ENCODE data around the gene PLEKHH3.
"Not testable (repeated sequence)": the region's sequence is repeated elsewhere in the genome, so short reads cannot be mapped to it uniquely, and the experiment has no call there.

Gene PLEKHH3

DNA sequence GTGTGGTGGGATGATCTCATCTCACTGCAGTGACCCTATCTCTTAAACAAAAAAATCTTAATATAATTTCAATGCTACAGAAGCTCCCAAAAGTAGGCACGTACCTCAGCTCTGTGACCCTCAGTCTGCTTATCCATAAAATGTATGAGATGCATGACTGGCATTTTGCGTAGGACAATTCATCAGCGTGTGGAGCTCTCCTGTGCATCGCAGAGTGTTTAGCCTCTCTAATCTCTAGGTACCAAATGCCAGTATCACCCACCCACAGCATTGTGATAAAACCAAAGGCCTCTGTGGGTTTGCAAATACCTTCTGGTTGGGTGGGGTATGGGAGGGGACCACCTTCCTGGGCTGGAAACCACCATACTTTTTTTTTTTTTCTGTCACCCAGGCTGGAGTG lies 36.7 kb downstream of the PLEKHH3 start:
- FAIRE-seq (no peak), DNase-seq (ENCODE audit: insufficient read length, low spot score) (no peak)

DNA sequence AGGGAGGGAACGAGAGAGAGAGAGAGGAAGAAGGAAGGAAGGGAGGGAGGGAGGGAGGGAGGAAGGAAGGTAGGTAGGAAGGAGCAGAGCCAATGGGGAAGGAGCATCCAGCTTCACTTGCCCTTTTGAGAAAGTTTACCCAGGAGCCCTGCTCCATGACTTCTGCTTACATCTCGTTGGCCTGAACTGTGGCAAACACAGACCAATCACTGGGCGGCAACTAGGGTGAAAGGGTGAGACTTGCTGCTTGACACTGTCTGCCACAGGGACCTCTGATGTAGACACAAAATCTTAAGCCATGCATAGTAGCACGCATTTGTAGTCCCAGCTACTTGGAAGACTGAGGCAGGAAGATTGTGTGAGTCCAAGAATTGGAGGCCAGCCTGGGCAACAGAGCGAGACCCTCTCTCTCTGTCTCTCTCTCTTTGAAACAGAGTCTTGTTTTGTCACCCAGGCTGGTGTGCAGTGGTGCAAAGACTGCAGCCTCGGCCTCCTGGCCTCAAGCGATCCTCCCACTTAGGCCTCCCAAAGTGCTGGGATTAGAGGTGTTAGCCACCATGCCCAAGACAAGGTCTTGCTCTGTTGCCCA lies 37.2 kb downstream of the PLEKHH3 start:
- FAIRE-seq = no peak
- no peak for DNase-seq (ENCODE audit: insufficient read length, low spot score)

DNA sequence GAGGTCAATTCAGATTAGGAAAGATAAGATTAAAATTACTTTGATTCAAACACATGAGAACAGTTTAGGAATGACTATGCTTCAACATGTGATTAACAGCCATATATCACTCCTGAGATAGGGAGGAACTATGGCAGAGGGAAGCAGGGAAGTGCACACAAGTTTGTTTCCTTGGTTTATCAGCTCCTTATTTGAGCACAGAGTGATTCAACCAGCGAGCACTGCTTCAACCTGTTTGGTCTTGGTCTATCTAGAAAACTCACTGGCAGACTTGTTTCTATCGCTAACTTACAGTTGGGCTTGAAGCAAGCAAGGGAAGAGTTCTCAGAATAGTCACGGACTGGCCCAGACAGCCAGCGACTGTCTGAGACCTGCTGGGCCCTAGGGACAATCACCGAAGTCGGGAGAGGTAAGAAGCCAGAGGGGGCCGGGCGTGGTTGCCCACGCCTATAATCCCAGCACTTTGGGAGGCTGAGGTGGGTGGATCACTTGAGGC lies 43.8 kb downstream of the PLEKHH3 start:
- no peak for FAIRE-seq
- no peak for DNase-seq (ENCODE audit: insufficient read length, low spot score)

DNA sequence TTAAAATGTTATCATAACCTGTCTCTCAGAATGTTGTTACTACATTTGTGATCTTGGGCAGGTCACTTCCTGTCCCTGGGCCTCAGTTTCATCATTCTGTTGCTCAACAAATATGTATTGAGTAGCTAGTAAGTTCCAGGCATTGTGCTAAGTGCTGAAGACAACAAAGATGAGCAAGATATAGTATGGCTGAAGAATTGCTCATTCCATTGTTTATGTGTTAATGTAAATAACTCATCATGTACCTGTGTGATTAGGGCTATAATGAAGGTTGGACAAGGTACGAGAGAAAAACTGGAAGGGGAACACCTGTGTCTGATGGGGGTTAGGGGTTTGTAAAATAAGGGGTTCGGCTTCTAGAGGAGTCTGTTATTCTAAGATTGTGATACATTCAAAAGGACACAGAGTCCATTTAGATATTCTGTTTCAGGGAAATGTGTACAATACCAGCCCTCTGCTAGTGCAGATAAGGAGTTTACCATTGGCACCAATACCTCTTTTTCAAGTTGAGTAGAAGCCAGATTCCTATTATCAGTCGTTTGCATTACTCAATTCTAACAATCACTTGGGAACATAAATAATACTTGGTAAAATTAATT lies 47.3 kb downstream of the PLEKHH3 start:
- FAIRE-seq = no peak
- no peak for DNase-seq (ENCODE audit: insufficient read length, low spot score)

DNA sequence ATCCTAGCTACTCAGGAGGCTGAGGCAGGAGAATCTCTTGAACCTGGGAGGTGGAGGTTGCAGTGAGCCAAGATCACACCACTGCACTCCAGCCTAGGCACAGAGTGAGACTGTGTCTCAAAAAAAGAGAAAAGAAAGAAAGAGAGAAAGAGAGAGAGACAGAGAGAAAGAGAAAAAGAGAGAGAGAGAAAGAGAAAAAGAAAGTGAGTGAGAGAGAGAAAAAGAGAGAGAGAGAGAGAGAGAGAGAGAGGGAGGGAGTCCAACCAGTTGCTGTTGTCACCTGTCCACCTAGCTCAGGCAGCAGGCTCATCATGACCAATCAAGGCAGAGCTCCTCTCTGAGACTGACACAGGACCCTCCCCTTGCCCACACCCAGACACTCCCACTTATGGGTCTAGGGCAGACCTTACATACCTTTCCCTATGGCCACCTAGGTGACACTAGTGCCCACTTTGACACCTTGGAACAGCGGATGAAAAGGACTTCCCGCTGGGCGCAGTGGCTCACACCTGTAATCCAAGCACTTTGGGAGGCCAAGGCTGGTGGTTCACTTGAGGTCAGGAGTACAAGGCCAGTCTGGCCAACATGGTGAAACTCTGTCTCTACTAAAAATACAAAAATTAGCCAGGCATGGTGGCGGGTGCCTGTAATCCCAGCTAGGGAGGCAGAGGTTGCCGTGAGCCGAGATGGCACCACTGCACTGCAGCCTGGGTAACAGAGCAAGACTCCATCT lies 49.6 kb downstream of the PLEKHH3 start:
- not testable (repeated sequence) for DNase-seq (ENCODE audit: insufficient read length, low spot score)

DNA sequence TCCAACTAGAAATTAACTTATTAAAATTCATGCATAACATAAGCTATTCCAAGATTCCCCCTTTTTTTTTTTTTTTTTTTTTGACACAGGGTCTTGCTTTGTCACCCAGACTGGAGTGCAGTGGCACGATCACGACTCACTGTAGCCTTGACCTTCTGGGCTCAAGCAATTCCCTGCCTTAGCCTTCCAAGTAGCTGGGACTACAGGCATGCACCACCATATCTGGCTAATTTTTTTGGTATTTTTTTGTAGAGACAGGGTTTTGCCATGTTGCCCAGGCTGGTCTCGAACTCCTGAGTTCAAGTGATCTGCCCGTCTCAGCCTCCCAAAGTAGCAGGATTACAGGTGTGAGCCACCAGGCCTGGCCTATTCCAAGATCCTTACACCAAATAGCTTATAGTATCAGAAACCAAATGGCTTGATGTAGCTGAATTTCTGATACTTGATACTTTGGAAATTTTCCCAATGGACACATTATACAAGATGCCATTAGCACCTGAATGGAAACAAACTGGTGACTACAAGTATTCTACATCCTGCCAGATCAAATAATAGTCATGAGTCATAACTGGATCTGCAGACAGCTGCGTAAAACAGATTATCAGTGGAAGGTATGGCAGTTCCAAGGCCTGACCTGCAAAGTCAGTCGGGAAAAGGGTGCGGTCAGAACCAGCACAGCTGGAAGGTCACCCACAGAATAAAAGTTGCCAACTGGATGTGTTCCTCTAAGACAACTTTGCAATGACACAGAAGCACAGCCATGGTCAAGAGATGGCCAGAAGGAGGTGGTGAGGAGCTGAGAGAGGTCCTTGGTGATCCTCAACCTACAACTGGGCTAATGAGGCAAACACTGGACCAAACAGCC lies 52.8 kb downstream of the PLEKHH3 start:
- FAIRE-seq = no peak
- no peak for DNase-seq (ENCODE audit: insufficient read length, low spot score)

More for the DNA sequence above, 49.6 kb downstream of the PLEKHH3 start:
- not testable (repeated sequence) for FAIRE-seq

DNA sequence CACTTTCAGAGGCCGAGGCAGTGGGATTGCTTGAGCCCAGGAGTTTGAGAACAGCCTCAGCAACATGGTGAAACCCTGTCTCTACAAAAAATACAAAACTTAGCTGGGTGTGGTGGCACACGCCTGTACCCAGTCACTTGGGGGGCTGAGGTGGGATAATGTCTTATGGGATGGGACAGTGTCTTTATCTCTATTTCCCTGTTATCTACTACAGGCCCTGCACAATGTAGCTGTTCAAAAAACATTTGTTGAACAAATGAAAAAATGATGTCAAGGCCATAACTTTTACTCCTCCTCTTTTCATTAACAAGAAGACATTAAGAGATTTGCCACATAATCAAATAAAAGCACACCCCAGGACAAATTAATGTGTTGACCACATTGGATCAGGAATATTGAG lies 53.5 kb downstream of the PLEKHH3 start:
- no peak for FAIRE-seq

DNA sequence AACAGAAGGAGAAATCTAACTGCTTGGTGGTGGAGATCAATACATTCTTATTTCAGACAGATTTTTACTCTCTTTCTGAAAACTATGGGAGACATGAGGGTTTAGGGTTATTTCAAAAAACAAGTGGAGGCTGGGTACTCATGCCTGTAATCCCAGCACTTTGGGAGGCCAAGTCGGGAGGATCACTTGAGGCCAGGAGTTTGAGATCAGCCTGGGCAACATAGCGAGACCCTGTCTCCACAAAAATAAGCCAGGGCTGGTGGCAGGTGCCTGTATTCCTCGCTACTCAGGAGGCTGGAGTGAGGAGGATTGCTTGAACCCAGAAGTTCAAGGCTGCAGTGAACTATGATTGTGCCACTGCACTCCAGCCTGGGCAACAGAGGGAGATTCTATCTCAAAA lies 54.8 kb downstream of the PLEKHH3 start:
- FAIRE-seq; DNase-seq (ENCODE audit: insufficient read length, low spot score): not testable (repeated sequence)

More for the DNA sequence above, 53.5 kb downstream of the PLEKHH3 start:
- no peak for DNase-seq (ENCODE audit: insufficient read length, low spot score)

DNA sequence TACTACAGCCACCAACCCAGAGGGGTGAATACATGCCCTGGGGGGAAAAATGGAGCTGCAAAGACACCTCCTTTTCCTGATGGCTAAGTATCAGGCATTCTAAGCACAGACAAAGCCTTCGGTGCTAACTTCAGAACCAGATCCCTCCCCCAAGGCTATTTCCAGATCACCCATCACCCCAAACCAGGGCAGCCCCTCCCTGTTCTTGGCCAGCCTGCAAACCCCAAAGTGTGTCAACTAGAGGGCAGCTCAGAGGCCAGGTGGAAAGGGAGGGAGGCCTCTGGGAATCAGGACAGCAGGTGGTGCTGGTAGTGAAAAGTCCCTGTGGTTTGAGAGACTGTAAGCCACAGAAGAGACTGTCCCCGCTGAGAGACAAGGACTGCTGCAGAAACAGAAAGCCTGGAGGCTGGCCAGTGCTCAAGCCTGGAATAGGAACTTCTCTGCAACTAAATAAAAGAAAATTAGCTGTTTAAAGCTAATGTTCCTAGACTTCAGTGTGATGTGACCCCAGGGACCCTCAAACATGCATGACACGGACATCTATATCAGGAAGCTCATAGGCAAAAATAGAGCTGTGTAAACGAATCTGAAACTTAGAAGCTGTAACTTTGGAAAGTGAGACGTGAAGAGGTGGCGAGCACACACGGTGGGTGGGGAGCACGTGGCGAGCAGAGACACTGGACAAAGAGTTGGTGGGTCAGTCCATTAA lies 58.2 kb downstream of the PLEKHH3 start:
- DNase-seq (ENCODE audit: insufficient read length, low spot score) = peak; percentile 62
- no peak for FAIRE-seq

DNA sequence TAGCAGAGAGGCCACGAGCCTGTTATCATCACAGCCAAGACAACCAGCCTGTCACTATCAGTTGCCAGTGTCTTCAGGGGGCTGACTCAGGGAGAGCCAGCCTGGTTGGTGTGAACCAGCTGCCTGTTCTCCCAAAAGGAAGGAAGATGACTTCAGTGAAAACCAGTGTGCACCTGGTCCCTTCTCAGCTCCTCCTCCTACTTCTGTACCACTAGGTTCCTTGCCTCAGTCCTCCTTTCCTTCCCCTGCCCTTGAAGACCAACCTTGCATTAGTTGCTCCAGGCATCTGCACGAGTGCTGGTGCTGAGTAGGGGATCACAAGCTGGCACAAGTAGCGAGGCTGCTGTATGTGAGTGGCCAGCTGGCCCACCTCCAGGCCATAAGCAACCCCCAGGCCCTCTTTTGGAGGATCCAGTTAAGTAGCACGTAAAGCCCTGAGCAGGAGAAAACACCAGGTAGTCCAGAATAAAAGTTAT lies 58.8 kb downstream of the PLEKHH3 start:
- no peak for FAIRE-seq
- DNase-seq (ENCODE audit: insufficient read length, low spot score) = no peak
